GM13976 (cell line): Measurements from ENCODE around the gene CLIP1.

Source experiments
- DNase-seq: peaks from one replicate; pipeline ENCODE4 v3.0.0; 2012; ENCODE audit warnings: low spot score
- in situ Hi-C: fragments of 300-500 bp; cut with MboI; formaldehyde crosslinking; loops from one replicate; pipeline ENCODE4 v1.12.0; 2022; ENCODE audit warnings: low sequenced_read_pairs, mixed read lengths, inconsistent platforms; ENCODE audit not compliant: unreplicated experiment
- TF ChIP-seq, protein P1 (sequence below): IDR thresholded peaks from 2 replicates; pipeline ENCODE4 v1.5.1; 2012; ENCODE audit warnings: borderline replicate concordance, mild to moderate bottlenecking; ENCODE audit not compliant: insufficient read depth; ENCODE audit errors: extremely low read depth, missing control alignments, control extremely low read depth

Gene CLIP1

DNA sequence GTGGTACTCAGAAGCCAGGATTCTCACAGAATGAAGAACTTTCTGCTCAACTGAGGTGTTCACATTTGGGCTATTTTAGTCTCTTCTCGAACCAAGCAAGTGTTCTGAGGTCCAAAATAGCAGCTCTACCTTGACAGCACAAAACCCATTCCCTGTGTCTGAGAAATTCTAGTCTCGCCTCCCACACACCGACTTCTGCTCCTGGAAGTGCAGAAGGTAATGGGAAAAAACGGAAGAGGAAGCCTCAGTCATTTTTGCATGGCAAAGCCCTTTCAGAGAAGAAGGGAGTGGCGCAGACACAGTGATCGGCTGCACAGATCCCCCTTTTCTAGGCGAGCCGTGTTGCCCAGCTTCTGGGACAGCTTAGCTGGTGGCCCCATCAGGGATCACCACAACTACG is 125.0 kb downstream of the CLIP1 start:
- TF ChIP-seq, protein P1, sequence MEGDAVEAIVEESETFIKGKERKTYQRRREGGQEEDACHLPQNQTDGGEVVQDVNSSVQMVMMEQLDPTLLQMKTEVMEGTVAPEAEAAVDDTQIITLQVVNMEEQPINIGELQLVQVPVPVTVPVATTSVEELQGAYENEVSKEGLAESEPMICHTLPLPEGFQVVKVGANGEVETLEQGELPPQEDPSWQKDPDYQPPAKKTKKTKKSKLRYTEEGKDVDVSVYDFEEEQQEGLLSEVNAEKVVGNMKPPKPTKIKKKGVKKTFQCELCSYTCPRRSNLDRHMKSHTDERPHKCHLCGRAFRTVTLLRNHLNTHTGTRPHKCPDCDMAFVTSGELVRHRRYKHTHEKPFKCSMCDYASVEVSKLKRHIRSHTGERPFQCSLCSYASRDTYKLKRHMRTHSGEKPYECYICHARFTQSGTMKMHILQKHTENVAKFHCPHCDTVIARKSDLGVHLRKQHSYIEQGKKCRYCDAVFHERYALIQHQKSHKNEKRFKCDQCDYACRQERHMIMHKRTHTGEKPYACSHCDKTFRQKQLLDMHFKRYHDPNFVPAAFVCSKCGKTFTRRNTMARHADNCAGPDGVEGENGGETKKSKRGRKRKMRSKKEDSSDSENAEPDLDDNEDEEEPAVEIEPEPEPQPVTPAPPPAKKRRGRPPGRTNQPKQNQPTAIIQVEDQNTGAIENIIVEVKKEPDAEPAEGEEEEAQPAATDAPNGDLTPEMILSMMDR: no peak
- DNase-seq: no peak
- in situ Hi-C loops: no loop called here

DNA sequence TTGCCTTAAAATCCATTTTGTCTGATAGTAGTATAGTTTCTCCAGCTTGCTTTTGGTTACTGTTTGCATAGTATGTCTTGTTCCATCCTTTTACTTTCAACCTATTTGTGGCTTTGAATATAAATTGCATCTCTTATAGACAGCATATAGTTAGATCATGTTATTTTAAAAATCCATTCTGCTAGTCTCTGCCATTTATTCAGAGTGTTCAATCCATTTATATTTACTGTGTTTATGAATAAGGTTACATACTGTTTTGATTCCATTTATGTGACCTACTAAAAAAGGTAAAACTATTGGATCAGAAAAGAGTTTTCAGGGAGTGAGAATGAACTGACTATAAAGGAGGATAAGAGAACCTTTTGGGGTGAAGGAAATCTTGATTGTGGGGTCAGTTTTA is 126.6 kb downstream of the CLIP1 start:
- TF ChIP-seq, protein P1: no peak
- no peak for DNase-seq
- in situ Hi-C loops: no loop called here

DNA sequence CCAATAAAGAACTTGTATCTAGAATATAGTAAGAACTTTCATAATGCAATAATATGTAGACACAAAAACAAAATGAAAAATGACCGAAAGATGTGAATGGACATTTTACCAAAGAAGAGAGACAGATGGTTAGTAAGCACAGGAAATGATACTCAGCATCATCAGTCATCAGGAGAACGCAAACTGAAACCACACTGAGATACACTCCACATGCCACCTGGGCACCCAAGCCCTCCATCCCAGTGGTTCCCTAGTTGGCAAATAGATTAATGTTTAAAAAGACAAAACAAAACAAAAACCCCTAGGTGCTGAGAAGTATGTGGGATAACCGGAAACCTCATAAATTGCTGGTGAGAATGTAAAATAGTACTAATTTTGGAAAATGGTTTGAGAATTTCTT is 129.4 kb downstream of the CLIP1 start:
- DNase-seq: peak; percentile 37
- in situ Hi-C loops: no loop called here

DNA sequence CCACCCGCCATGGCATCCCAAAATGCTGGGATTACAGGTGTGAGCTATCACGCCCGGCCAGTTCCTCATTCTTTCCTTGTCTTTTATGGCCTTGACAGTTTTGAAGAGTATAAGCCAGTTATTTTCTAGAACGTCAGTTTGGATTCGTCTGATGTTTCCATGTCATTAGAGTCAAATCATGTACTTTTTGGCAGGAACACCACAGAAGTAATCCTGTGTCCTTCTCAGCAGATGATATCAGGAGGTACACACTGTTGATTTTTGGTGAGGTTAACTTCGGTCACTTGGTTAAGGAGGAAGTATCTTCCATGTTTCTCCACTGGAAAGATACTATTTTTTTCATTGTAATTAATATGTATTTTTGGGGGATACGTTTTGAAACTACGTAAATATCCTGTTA is 131.0 kb downstream of the CLIP1 start:
- no peak for DNase-seq
- TF ChIP-seq, protein P1: no peak
- in situ Hi-C loops: no loop called here

More for the DNA sequence above, 129.4 kb downstream of the CLIP1 start:
- TF ChIP-seq, protein P1: no peak

DNA sequence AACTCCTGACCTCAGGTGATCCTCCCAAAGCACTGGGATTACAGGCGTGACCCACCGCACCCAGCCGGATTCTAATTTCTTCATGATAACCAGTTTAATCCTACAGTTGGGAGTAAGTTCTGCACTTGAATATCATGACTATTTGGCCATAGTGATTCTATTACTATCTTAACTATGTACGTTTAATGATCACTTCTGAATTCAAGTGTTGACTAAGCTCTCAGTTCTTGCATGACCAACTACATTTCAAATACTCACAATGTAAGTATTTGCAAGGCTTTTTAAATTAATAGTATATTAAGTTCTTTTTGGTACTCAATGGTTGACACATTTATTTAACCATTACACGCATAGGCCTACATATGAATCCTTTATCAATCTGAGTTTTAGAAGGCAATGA is 138.8 kb downstream of the CLIP1 start:
- no peak for DNase-seq
- in situ Hi-C loops: no loop called here
- TF ChIP-seq, protein P1: no peak

DNA sequence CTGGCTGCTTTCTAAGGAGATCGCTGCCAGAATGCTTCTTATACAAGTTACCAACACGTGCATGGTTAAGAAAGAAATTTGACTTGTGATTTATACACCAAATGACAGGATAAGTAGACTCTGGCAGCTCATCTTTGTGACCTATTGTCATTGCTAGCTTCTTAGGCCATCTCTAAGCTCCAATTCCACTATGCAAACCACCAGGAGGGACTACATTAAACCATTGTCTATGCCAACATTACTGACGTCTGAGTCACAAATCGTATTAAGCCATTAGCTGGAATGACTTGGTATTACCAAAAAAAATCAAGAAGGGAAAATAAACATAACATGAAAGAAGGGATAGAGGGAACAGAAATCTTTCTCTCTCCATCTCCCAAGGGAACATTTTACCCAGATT is 140.4 kb downstream of the CLIP1 start:
- in situ Hi-C loops: no loop called here
- no peak for DNase-seq
- TF ChIP-seq, protein P1: no peak

DNA sequence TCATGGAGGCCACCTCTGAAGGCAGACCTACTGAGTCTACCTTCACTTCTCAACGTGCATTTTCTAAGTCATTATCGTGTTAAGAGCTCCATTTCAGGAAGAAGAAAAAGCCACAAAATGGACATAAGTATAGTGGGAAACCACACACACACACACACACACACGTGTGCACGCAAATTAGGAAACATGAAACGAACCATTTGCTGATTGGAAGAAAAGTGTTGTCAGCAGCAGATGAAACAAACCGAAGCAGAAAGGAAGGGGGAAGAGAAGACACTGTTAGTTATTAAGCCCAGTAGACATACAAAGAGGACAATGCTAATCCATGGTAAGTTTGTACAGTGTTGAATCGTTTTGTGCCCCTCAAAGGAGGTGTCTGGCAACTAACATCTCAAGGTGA is 146.2 kb downstream of the CLIP1 start:
- DNase-seq: no peak
- TF ChIP-seq, protein P1: no peak
- in situ Hi-C loops: no loop called here
